ENCODE measurements around the gene SPAAR. TPM values are rescaled to one million over a fixed set of nuclear protein-coding genes. Genes with fewer than 3 reads are reported as not detected.

Gene SPAAR
- total and polyA plus RNA-seq, 9 of the 15 experiments (the other 6 are each of a cell fraction or from before 2014, with no cell fraction given), result not detected

- TF ChIP-seq ARID3A (IDR thresholded peaks at IDR 0.05; ENCODE audit: borderline replicate concordance, low read depth, low read length) (no peak), CBFB (CRISPR knock-in tag; IDR thresholded peaks at IDR 0.05) (no peak), ZNF224 (CRISPR knock-in tag; IDR thresholded peaks at IDR 0.05) (no peak), KLF6 (CRISPR knock-in tag; IDR thresholded peaks at IDR 0.05; ENCODE audit: borderline replicate concordance) (no peak), RCOR1 (IDR thresholded peaks at IDR 0.05; ENCODE audit: borderline replicate concordance in 1 of 2, low read depth in 2 of 2, low read length in 2 of 2) (no peak), ARHGAP35 (IDR thresholded peaks at IDR 0.05; ENCODE audit: partially characterized antibody) (no peak), BRF1 (IDR thresholded peaks at IDR 0.05; ENCODE audit: borderline replicate concordance, extremely low read depth, insufficient read length) (no peak), SMC3 (conservative IDR thresholded peaks at IDR 0.05; ENCODE audit: insufficient read depth, low read depth, low read length) (peak; percentile 54; the same call in 1 of the 2 replicates), ATF3 (IDR thresholded peaks at IDR 0.05) (no peak), ATF3 (CRISPR knock-in tag; conservative IDR thresholded peaks at IDR 0.05) (no peak), PHB (CRISPR knock-in tag; IDR thresholded peaks at IDR 0.05) (no peak), MXI1 (IDR thresholded peaks at IDR 0.05; ENCODE audit: low read depth, low read length) (no peak)
- TF ChIP-seq, protein P1, sequence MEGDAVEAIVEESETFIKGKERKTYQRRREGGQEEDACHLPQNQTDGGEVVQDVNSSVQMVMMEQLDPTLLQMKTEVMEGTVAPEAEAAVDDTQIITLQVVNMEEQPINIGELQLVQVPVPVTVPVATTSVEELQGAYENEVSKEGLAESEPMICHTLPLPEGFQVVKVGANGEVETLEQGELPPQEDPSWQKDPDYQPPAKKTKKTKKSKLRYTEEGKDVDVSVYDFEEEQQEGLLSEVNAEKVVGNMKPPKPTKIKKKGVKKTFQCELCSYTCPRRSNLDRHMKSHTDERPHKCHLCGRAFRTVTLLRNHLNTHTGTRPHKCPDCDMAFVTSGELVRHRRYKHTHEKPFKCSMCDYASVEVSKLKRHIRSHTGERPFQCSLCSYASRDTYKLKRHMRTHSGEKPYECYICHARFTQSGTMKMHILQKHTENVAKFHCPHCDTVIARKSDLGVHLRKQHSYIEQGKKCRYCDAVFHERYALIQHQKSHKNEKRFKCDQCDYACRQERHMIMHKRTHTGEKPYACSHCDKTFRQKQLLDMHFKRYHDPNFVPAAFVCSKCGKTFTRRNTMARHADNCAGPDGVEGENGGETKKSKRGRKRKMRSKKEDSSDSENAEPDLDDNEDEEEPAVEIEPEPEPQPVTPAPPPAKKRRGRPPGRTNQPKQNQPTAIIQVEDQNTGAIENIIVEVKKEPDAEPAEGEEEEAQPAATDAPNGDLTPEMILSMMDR (IDR thresholded peaks at IDR 0.05 in 2 of 3, conservative IDR thresholded peaks at IDR 0.05 in 1 of 3; ENCODE audit: insufficient read depth in 2 of 3, low read depth in 1 of 3, low read length in 3 of 3), result peak; percentile 66 to 79 (median 77)
- TF ChIP-seq, protein P2, sequence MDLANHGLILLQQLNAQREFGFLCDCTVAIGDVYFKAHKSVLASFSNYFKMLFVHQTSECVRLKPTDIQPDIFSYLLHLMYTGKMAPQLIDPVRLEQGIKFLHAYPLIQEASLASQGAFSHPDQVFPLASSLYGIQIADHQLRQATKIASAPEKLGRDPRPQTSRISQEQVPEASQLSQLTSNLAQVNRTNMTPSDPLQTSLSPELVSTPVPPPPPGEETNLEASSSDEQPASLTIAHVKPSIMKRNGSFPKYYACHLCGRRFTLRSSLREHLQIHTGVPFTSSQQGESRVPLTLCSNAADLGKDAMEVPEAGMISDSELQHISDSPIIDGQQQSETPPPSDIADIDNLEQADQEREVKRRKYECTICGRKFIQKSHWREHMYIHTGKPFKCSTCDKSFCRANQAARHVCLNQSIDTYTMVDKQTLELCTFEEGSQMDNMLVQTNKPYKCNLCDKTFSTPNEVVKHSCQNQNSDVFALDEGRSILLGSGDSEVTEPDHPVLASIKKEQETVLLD (IDR thresholded peaks at IDR 0.05), result no peak
- TF ChIP-seq, protein P3, sequence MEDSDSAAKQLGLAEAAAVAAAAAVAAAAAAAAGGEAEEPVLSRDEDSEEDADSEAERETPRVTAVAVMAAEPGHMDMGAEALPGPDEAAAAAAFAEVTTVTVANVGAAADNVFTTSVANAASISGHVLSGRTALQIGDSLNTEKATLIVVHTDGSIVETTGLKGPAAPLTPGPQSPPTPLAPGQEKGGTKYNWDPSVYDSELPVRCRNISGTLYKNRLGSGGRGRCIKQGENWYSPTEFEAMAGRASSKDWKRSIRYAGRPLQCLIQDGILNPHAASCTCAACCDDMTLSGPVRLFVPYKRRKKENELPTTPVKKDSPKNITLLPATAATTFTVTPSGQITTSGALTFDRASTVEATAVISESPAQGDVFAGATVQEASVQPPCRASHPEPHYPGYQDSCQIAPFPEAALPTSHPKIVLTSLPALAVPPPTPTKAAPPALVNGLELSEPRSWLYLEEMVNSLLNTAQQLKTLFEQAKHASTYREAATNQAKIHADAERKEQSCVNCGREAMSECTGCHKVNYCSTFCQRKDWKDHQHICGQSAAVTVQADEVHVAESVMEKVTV (CRISPR knock-in tag; IDR thresholded peaks at IDR 0.05), result peak; percentile 53
- TF ChIP-seq, protein P4, sequence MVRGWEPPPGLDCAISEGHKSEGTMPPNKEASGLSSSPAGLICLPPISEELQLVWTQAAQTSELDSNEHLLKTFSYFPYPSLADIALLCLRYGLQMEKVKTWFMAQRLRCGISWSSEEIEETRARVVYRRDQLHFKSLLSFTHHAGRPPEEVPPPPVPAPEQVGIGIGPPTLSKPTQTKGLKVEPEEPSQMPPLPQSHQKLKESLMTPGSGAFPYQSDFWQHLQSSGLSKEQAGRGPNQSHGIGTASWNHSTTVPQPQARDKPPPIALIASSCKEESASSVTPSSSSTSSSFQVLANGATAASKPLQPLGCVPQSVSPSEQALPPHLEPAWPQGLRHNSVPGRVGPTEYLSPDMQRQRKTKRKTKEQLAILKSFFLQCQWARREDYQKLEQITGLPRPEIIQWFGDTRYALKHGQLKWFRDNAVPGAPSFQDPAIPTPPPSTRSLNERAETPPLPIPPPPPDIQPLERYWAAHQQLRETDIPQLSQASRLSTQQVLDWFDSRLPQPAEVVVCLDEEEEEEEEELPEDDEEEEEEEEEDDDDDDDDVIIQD (CRISPR knock-in tag; IDR thresholded peaks at IDR 0.05), result no peak
Observed at GRCh38 chr9:35954942-35955546, 45.8 kb downstream of the SPAAR start (continued).

Data from K562 (cell line).